Naive thymus-derived CD4-positive, alpha-beta T cell (primary cell): ENCODE measurements around the gene BATF3. TPM values are rescaled to one million over a fixed set of nuclear protein-coding genes. Genes with fewer than 3 reads are reported as not detected.
A peak's percentile ranks its signal among the peaks of the same experiment; 100 is the strongest.

Experiments used
- ATAC-seq: fragments of 150-1000 bp; cut with Tn5 transposase; 2 replicates; pipeline ENCODE4 v1.10.0; 2021; ENCODE audit warnings: mild to moderate bottlenecking, moderate library complexity
- CTCF ChIA-PET: fragments of 350-600 bp; sonication (Branson Sonifier 250); formaldehyde crosslinking; loops from one replicate; lab custom pipeline; 2021; ENCODE audit warnings: antibody characterized with exemption; lab: Charles Lee
- POLR2A ChIA-PET: fragments of 350-600 bp; sonication (Branson Sonifier 250); formaldehyde crosslinking; loops from one replicate; lab custom pipeline; 2021; ENCODE audit warnings: antibody characterized with exemption, inconsistent platforms; lab: Charles Lee
- DNase-seq, 9 donors: peaks; one replicate each; pipeline versions ENCODE4 v3.0.0 to v3.0.0-alpha.2; 2020 to 2022; ENCODE audit warnings: mixed read lengths in 1 of 9
- H3K27ac ChIP-seq: one replicate; pipeline ENCODE4 v1.7.0; 2013; ENCODE audit warnings: mild to moderate bottlenecking, low read depth, low read length, moderate library complexity
- H3K27me3 ChIP-seq, 2 donors: one replicate each; pipeline ENCODE4 v1.7.0; 2013; ENCODE audit warnings: low read length in 2 of 2, mild to moderate bottlenecking in 2 of 2, moderate library complexity in 2 of 2; ENCODE audit not compliant: control insufficient read depth in 2 of 2, insufficient read depth in 2 of 2
- H3K36me3 ChIP-seq, 3 experiments: 1 replicate in 2 of 3; 2 replicates in 1 of 3; pipeline ENCODE4 v1.7.0; 2013; ENCODE audit warnings: low read length in 3 of 3, mild to moderate bottlenecking in 3 of 3, moderate library complexity in 1 of 3; ENCODE audit not compliant: insufficient read depth in 3 of 3, control insufficient read depth in 2 of 3
- H3K4me1 ChIP-seq, 2 donors: one replicate each; pipeline ENCODE4 v1.7.0; 2013; ENCODE audit warnings: low read length in 2 of 2, mild to moderate bottlenecking in 2 of 2, moderate library complexity in 1 of 2; ENCODE audit not compliant: control insufficient read depth in 2 of 2, insufficient read depth in 2 of 2
- H3K4me3 ChIP-seq: 2 replicates; pipeline ENCODE4 v1.7.0; 2013; ENCODE audit warnings: mild to moderate bottlenecking, low read length
- H3K9me3 ChIP-seq, 3 experiments: 1 replicate in 2 of 3; 2 replicates in 1 of 3; pipeline ENCODE4 v1.7.0; 2013; ENCODE audit warnings: low read length in 3 of 3; ENCODE audit not compliant: control insufficient read depth in 2 of 3
- H3K27ac Mint-ChIP-seq, 9 donors: one replicate each; pipeline ENCODE4 v1.8.0; 2020 to 2022; ENCODE audit warnings: mixed read lengths in 9 of 9, mild to moderate bottlenecking in 8 of 9, moderate library complexity in 5 of 9, inconsistent platforms in 2 of 9
- H3K27me3 Mint-ChIP-seq, 5 donors: one replicate each; pipeline ENCODE4 v1.8.0; 2021 to 2022; ENCODE audit warnings: mixed read lengths in 5 of 5, mild to moderate bottlenecking in 1 of 5
- H3K36me3 Mint-ChIP-seq, 5 donors: one replicate each; pipeline ENCODE4 v1.8.0; 2020 to 2022; ENCODE audit warnings: mixed read lengths in 5 of 5, mild to moderate bottlenecking in 3 of 5, inconsistent platforms in 1 of 5
- H3K4me1 Mint-ChIP-seq, 7 donors: one replicate each; pipeline ENCODE4 v1.8.0; 2020 to 2022; ENCODE audit warnings: mixed read lengths in 7 of 7, mild to moderate bottlenecking in 3 of 7, inconsistent platforms in 1 of 7
- H3K4me3 Mint-ChIP-seq, 10 donors: one replicate each; pipeline ENCODE4 v1.8.0; 2020 to 2022; ENCODE audit warnings: mild to moderate bottlenecking in 10 of 10, mixed read lengths in 10 of 10, moderate library complexity in 6 of 10, inconsistent platforms in 2 of 10
- H3K9me3 Mint-ChIP-seq, 11 donors: one replicate each; pipeline ENCODE4 v1.8.0; 2020 to 2022; ENCODE audit warnings: mixed read lengths in 11 of 11, mild to moderate bottlenecking in 4 of 11, inconsistent platforms in 1 of 11, moderate library complexity in 1 of 11
- intact Hi-C, 2 donors: fragments of 100-400 bp; cut with micrococcal nuclease; formaldehyde crosslinking; loops; one replicate each; pipeline ENCODE4 v1.15.1; 2023
- polyA plus RNA-seq, 2 donors: library from polyadenylated mRNA; unstranded; fragments of 300-500 nt; fragmentation: Illumina TruSeq; gene quantifications; one replicate each; pipeline ENCODE4 v1.2.3, GENCODE V29; 2021
- total RNA-seq, 6 experiments: library from RNA in 5 of 6; stranded (reverse) in 5 of 6; gene quantifications; 1 replicate in 5 of 6; 2 replicates in 1 of 6; pipeline ENCODE4 v1.2.3 and lab custom pipeline; 2021 to 2026

BATF3 gene
- total and polyA plus RNA-seq, 7 experiments from 2014 or later = 0.27 to 40.2 (median 1.1) TPM

DNA sequence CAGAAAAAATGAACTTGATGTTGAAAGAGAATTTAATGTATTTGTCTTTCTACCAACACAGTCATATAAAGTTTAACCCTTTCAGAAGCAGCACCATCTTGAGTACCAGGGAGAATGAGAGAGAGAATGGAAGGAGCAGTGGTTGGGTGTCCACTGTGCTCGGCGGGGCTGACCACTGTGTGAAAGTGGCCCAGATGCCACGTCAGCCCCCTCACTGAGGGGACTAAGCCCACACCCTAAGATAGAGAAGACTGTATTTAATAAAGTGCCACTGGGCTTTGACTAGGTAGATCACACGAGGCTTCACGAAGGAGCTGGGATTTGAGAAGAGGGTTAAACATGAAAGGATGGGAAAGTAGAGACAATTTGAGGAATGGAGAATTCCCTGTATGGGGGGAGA lies 31.2 kb downstream of the BATF3 start:
- Histone ChIP-seq H3K4me1 (peaks cover 0 to 6% of the 10 kb centered on the region in 2 donors), H3K4me3 (no peak overlapping the region), H3K36me3 (no peaks in the 10 kb centered on the region), H3K9me3 (no peaks in the 10 kb centered on the region), H3K27ac (no peak overlapping the region), H3K27me3 (no peaks in the 10 kb centered on the region)
- CTCF ChIA-PET = interaction anchor here (0.9 to 5.5 kb wide), 3 partner anchors 13 to 114 kb away, joined by 3 to 60 read pairs (median 15); no protein-coding TSS in a partner anchor
- ATAC-seq (no peak), DNase-seq (no peak)
- peaks cover 5 to 21% (median 17%) of the 10 kb centered on the region in 5 donors for H3K27me3 Mint-ChIP-seq
- POLR2A ChIA-PET = no interaction called here
- H3K4me3 Mint-ChIP-seq = no peak overlapping the region
- peaks cover 4 to 37% (median 5%) of the 10 kb centered on the region in 7 donors for H3K4me1 Mint-ChIP-seq
- H3K36me3 Mint-ChIP-seq = no peaks in the 10 kb centered on the region
- intact Hi-C loops = no loop called here
- no peak overlapping the region for H3K27ac Mint-ChIP-seq
- no peaks in the 10 kb centered on the region for H3K9me3 Mint-ChIP-seq

DNA sequence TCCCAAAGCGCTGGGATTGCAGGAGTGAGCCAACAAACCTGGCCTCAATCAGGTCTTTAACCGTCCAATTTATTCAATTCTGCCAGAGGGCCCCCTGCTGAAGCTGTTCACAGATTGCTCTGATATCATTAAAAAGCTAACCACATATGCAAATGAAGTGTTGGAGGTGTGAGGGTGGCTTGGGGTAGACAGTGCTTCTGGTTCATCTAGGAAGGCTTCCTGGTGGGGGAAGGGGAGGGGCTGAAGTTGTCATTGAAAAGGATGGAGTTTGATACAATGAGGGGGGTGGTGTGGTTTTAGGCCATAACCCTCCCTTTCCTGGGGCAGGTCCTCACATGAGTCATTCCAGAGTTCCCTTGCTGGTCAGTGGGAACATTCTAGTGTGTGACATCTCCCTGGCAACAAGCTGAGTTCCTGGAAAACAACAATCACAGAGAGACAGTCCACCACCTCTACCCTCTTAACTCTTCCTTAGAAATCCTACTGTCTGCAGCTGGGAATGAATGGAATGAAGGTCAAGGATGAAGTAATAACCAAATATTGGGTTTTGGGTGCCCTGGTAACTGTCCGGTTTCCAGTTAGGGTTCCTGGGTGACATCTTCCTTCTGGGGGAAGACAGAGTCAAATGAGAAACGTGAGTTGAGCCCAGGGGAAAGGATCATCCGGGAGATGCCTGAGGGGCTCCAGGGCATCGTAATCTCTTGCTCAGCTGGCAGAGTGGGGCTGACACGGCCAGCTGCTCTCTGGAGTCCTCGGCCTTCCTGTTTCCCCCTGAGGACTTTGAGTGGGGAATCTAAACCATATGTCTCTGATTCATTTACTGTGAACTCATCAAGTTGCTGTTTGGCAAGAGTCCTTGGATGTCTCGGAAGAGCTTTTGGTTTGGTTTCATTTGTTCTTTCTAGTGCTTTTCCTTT lies 32.2 kb downstream of the BATF3 start:
- peaks cover 4 to 37% (median 5%) of the 10 kb centered on the region in 7 donors for H3K4me1 Mint-ChIP-seq
- Histone ChIP-seq H3K4me3 (no peak overlapping the region), H3K9me3 (no peaks in the 10 kb centered on the region), H3K27ac (no peak overlapping the region), H3K36me3 (no peaks in the 10 kb centered on the region), H3K27me3 (no peaks in the 10 kb centered on the region), H3K4me1 (peaks cover 0 to 6% of the 10 kb centered on the region in 2 donors)
- peaks cover 5 to 21% (median 17%) of the 10 kb centered on the region in 5 donors for H3K27me3 Mint-ChIP-seq
- peak; percentile 22 for ATAC-seq
- H3K36me3 Mint-ChIP-seq = no peaks in the 10 kb centered on the region
- no peak for DNase-seq
- H3K4me3 Mint-ChIP-seq = no peak overlapping the region
- H3K9me3 Mint-ChIP-seq = no peaks in the 10 kb centered on the region
- ChIA-PET CTCF (interaction anchor here (0.8 to 5.5 kb wide), 4 partner anchors 12 to 115 kb away, joined by 3 to 60 read pairs (median 9); no protein-coding TSS in a partner anchor), POLR2A (no interaction called here)
- H3K27ac Mint-ChIP-seq = no peak overlapping the region
- intact Hi-C loops = no loop called here

DNA sequence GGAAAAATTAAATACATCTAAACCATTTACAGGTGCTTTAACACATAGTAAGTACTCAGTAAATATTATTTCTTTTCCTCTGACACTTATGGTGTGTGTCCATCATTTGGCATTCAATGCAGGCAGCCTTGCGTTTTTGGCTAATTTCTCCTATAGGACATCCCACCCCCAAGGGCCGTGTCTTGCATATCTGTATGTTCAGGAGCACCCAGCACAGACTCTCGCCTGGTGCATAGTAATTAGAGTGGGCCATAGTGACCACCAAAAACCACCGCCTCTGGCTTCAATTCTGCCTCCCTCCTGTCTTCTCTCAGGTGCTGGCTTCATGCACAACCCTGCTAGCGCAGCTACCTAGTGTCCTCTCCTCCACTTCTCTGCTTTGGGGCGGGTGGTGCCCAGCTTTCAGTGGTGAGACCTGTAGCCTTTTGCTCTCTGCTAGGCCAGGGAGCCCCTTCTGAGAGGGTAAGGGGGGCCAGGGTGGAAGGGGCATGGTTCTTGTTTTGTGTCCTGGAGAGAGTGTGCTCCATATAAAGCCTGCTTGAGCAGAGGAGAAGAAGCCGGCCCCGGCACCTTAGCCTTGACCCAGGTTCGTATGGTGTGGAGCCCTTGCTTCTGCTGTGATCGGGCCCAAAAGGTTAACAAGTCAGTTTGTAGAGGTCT lies 33.4 kb downstream of the BATF3 start:
- Mint-ChIP-seq H3K4me1 (peaks cover 4 to 32% (median 5%) of the 10 kb centered on the region in 7 donors), H3K9me3 (no peaks in the 10 kb centered on the region), H3K27me3 (peaks cover 1 to 18% (median 15%) of the 10 kb centered on the region in 5 donors), H3K27ac (no peak overlapping the region), H3K4me3 (peak overlapping the region in 6 of 10 donors; percentile 12 to 81 (median 42)), H3K36me3 (no peaks in the 10 kb centered on the region)
- ATAC-seq (no peak), DNase-seq (no peak)
- H3K4me3 ChIP-seq = no peak overlapping the region
- H3K27ac ChIP-seq = no peak overlapping the region
- CTCF ChIA-PET = interaction anchor here (0.6 to 5.5 kb wide), 11 partner anchors 73 to 462 kb away, joined by 3 to 60 read pairs (median 8); no protein-coding TSS in a partner anchor
- no peaks in the 10 kb centered on the region for H3K27me3 ChIP-seq
- POLR2A ChIA-PET = interaction anchor here (0.9 kb wide), 1 partner anchor 108 kb away, joined by 3 read pairs; no protein-coding TSS in a partner anchor
- no peaks in the 10 kb centered on the region for H3K9me3 ChIP-seq
- intact Hi-C loops = no loop called here
- no peaks in the 10 kb centered on the region for H3K36me3 ChIP-seq
- H3K4me1 ChIP-seq = peaks cover 0 to 6% of the 10 kb centered on the region in 2 donors

DNA sequence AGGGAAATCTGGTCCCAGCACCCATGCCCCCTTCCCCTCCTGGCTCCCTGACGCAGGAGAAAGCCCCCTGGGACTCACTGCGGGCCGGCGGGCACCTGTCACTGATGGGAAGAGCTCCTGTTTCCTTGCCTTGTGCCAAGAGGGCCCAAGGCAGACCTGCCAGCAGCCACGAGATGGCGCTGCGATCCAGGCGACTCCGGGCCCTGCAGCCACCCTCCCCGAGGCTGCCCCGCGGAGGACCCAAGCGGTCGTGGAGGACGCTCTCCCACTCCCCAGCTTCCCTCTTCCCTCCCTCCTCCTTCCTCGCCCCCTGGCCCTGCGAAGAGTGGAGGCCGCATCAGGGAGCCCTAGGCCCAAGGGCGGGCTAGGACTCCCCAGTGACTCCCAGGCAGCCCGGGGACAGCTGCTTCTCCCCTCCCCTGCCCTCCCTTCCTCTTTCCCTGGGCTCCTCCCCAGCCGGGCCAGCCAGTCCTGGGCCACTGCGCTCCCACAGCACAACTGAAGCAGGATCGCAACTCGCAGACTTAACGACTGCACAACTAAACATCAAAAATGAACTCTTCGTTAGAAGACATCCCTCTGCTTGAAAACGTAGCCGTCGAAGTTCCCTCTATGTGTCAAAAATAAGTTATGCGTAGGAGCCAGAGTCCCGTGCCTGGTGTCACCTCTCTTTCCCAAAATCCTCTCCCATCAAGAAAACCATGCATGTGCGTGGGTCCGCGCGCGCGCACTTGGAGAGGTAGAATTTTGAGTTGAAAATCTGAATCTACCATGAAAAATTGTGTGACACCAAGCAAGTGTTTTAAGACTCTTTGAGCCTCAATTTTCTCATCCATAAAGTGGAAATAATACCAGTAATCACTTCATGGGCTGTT lies 34.2 kb downstream of the BATF3 start:
- peaks cover 4 to 29% (median 5%) of the 10 kb centered on the region in 7 donors for H3K4me1 Mint-ChIP-seq
- Histone ChIP-seq H3K9me3 (no peaks in the 10 kb centered on the region), H3K27ac (no peak overlapping the region), H3K4me1 (peaks cover 0 to 6% of the 10 kb centered on the region in 2 donors), H3K4me3 (peak overlapping the region; percentile 51), H3K27me3 (no peaks in the 10 kb centered on the region), H3K36me3 (no peaks in the 10 kb centered on the region)
- H3K36me3 Mint-ChIP-seq = no peaks in the 10 kb centered on the region
- peak overlapping the region; percentile 78 to 92 (median 84) for H3K4me3 Mint-ChIP-seq
- POLR2A ChIA-PET = interaction anchor here (0.8 to 0.9 kb wide), 3 partner anchors 89 to 107 kb away, joined by 3 read pairs; no protein-coding TSS in a partner anchor
- peaks cover 0 to 23% (median 10%) of the 10 kb centered on the region in 5 donors for H3K27me3 Mint-ChIP-seq
- intact Hi-C loops = loop anchor here (1.0 kb wide), 5 partner anchors 34 to 330 kb away; partner anchors contain the start of gene BATF3 (in 2 of the 2)
- DNase-seq = peak; percentile 57 to 85 (median 78)
- peak; percentile 94 for ATAC-seq
- no peaks in the 10 kb centered on the region for H3K9me3 Mint-ChIP-seq
- peak overlapping the region in 1 of 9 donors; percentile 64 for H3K27ac Mint-ChIP-seq
- CTCF ChIA-PET = interaction anchor here (0.6 to 5.5 kb wide), 26 partner anchors 12 to 865 kb away, joined by 3 to 60 read pairs (median 4); no protein-coding TSS in a partner anchor

DNA sequence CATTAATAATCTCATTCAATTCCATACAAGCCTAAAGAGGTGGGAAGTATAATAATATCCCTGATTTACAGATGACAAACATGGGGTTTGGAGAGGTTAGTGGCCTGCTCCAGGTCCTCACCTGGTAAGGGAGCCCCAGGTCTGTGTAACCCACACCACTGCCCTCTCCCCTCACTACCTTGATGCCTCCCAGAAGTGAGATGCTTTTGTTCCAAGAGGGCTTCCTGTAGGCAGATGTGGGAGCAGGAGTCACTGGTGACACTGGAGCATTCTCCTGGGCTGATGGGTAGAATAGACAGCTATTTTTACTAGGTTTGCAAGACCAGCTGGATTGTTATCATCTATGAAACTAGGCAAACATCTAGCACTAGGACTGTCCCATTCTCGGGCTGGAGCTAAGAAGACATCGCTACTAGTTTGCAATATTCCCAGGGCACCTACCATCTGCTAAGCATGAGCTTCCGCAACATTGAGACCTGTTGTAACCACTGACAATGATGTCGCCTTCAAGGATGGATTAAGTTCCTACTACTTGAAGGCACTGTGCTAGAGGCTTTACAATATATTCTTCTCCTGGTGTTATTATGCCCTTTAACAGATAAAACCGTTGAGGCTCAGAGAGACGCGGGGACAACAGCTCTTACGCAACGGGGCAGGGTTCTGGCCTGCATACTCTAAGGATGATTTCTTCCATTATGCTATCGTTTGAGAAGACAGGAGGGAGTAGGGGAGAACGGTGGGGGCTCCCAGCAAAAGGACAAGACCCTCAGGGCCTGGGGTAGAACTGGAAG lies 35.0 kb downstream of the BATF3 start:
- ChIA-PET CTCF (interaction anchor here (0.6 to 5.5 kb wide), 26 partner anchors 13 to 864 kb away, joined by 3 to 60 read pairs (median 4); no protein-coding TSS in a partner anchor), POLR2A (interaction anchor here (0.8 to 0.9 kb wide), 2 partner anchors 90 to 96 kb away, joined by 3 read pairs; no protein-coding TSS in a partner anchor)
- DNase-seq (no peak), ATAC-seq (no peak)
- H3K9me3 ChIP-seq = no peaks in the 10 kb centered on the region
- H3K4me1 ChIP-seq = peaks cover 0 to 6% of the 10 kb centered on the region in 2 donors
- H3K9me3 Mint-ChIP-seq = no peaks in the 10 kb centered on the region
- no peak overlapping the region for H3K4me3 ChIP-seq
- H3K36me3 ChIP-seq = no peaks in the 10 kb centered on the region
- no peak overlapping the region for H3K27ac ChIP-seq
- H3K4me3 Mint-ChIP-seq = peak overlapping the region in 8 of 10 donors; percentile 5 to 85 (median 54)
- intact Hi-C loops = loop anchor here (1.0 kb wide), 5 partner anchors 35 to 331 kb away; partner anchors contain the start of gene BATF3 (in 2 of the 2)
- H3K4me1 Mint-ChIP-seq = peaks cover 4 to 29% (median 5%) of the 10 kb centered on the region in 7 donors
- H3K36me3 Mint-ChIP-seq = no peaks in the 10 kb centered on the region
- H3K27me3 ChIP-seq = no peaks in the 10 kb centered on the region
- no peak overlapping the region for H3K27ac Mint-ChIP-seq
- H3K27me3 Mint-ChIP-seq = peaks cover 0 to 28% (median 5%) of the 10 kb centered on the region in 5 donors
